SK-N-MC (cell line): ENCODE results near the gene TXNL4A.

ENCODE experiments used
- EZH2 ChIP-seq: fragments of 200-600 bp; sonication (generic); IDR thresholded peaks from one replicate; pipeline ENCODE4 v1.6.1; 2017; ENCODE audit warnings: antibody characterized with exemption
- FOXP2 ChIP-seq: optimal IDR thresholded peaks from 2 replicates; pipeline ENCODE3; 2011; ENCODE audit warnings: mild to moderate bottlenecking, moderate library complexity; ENCODE audit not compliant: insufficient read depth; ENCODE audit errors: extremely low read length, control extremely low read depth
- POLR2AphosphoS5 ChIP-seq: IDR thresholded peaks from 2 replicates; pipeline ENCODE4 v1.6.1; 2012; ENCODE audit warnings: mild to moderate bottlenecking, low read depth, low read length, borderline replicate concordance

DNA sequence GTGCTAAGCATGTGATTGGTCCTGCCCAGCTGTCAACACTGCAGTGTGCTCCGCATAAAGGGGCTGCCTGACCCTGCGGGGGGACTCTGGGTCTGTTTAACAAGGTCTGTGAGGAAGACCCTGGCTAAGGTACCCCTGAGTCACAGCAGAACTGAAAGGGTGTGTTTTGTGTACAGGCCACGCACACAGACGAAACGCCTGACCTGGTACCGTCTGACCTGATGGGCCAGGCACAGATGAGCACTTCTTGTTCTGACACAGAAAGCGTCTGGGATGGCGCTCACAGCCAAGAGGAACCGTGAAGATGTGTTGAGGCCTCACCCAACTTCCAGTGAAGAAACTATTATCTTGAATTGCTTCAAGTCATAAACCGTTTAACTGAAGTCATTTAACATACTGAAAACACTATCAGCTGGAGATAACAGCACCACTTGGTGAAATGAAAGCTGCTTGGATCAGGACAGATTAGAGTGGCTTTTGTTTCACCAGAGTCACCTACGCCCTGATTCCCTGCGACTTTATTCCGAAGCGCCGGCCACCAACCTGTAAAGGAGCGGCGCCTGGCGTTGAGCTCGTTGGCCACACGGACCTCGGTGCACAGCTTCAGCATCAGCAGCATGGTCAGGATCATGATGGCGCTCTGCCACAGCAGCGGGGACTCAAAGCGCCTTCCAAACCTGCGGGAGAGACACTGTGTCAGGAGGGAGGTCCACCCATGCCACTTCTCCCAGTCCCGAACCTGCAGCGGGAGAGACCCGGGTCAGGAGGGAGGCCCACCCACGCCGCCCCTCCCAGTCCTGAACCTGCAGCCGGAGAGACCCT, 45.4 kb downstream of the TXNL4A start:
- no peak for TF ChIP-seq EZH2
- TF ChIP-seq POLR2AphosphoS5 = no peak
- no peak for TF ChIP-seq FOXP2
